Neural cell (in vitro differentiated cells): ENCODE results near the gene NOS1AP. TPM values are rescaled to one million over a fixed set of nuclear protein-coding genes. Genes with fewer than 3 reads are reported as not detected.

Source experiments
- H2AFZ ChIP-seq: fragments of 200-600, 300-800 bp; sonication (generic), shearing (Covaris generic); 2 replicates; pipeline ENCODE4 v1.6.0; 2014; ENCODE audit warnings: low read depth, mild to moderate bottlenecking, antibody characterized with exemption, low read length, moderate library complexity
- H3F3A ChIP-seq: fragments of 200-600 bp; shearing (Covaris generic); 2 replicates; pipeline ENCODE4 v1.6.1; 2016; ENCODE audit warnings: mild to moderate bottlenecking, moderate library complexity, mixed read lengths, antibody characterized with exemption, low read length; ENCODE audit not compliant: insufficient read depth, poor library complexity, severe bottlenecking
- H3K27ac ChIP-seq: fragments of 200-600, 300-800 bp; sonication (generic), shearing (Covaris generic); 2 replicates; pipeline ENCODE4 v1.5.1; 2014; ENCODE audit warnings: mild to moderate bottlenecking, low read length, moderate library complexity
- H3K27me3 ChIP-seq: fragments of 300-800, 200-600 bp; sonication (generic), shearing (Covaris generic); 2 replicates; pipeline ENCODE4 v1.6.0; 2014; ENCODE audit warnings: mild to moderate bottlenecking, low read depth, low read length, moderate library complexity; ENCODE audit not compliant: insufficient read depth
- H3K36me3 ChIP-seq: fragments of 300-800, 200-600 bp; sonication (generic), shearing (Covaris generic); 2 replicates; pipeline ENCODE4 v1.5.1; 2014; ENCODE audit warnings: mild to moderate bottlenecking, antibody characterized with exemption, low read length, moderate library complexity; ENCODE audit not compliant: insufficient read depth
- H3K4me2 ChIP-seq: fragments of 300-800, 200-600 bp; sonication (generic), shearing (Covaris generic); 2 replicates; pipeline ENCODE4 v1.6.0; 2014; ENCODE audit warnings: mild to moderate bottlenecking, low read length
- H3K4me3 ChIP-seq: fragments of 300-800, 200-600 bp; sonication (generic), shearing (Covaris generic); 2 replicates; pipeline ENCODE4 v1.5.1; 2014; ENCODE audit warnings: mild to moderate bottlenecking, low read length, moderate library complexity
- H3K79me2 ChIP-seq: fragments of 200-600 bp; shearing (Covaris generic); replicated peaks from 2 replicates; pipeline ENCODE4 v1.6.0; 2014; ENCODE audit warnings: mild to moderate bottlenecking, low read length, moderate library complexity; ENCODE audit not compliant: insufficient read depth
- H3K9ac ChIP-seq: fragments of 300-800, 200-600 bp; sonication (generic), shearing (Covaris generic); 2 replicates; pipeline ENCODE4 v1.6.1; 2016; ENCODE audit warnings: mild to moderate bottlenecking, low read length, mixed read lengths
- H3K9me2 ChIP-seq: fragments of 200-600 bp; shearing (Covaris generic); 2 replicates; pipeline ENCODE4 v1.6.1; 2016; ENCODE audit warnings: mild to moderate bottlenecking, low read length, mixed read lengths; ENCODE audit not compliant: insufficient read depth
- H3K9me3 ChIP-seq: fragments of 200-600, 300-800 bp; sonication (generic), shearing (Covaris generic); 2 replicates; pipeline ENCODE4 v1.6.1; 2016; ENCODE audit warnings: mild to moderate bottlenecking, mixed run types, low read length, moderate library complexity, mixed read lengths
- H4K20me1 ChIP-seq: fragments of 200-600 bp; shearing (Covaris generic); 2 replicates; pipeline ENCODE4 v1.6.1; 2016; ENCODE audit warnings: mild to moderate bottlenecking, mixed run types; ENCODE audit not compliant: insufficient read depth
- CTCF ChIP-seq: fragments of 450-650 bp; IDR thresholded peaks from 2 replicates; pipeline ENCODE4 v1.5.1; 2014; ENCODE audit warnings: antibody characterized with exemption, mild to moderate bottlenecking, moderate library complexity; ENCODE audit not compliant: poor library complexity, severe bottlenecking
- EP300 ChIP-seq: fragments of 450-650 bp; conservative IDR thresholded peaks from 2 replicates; pipeline ENCODE4 v1.6.1; 2014; ENCODE audit warnings: antibody characterized with exemption, mild to moderate bottlenecking, moderate library complexity; ENCODE audit not compliant: poor library complexity, severe bottlenecking
- EZH2 ChIP-seq: fragments of 200-600, 300-800 bp; shearing (Covaris generic), sonication (generic); IDR thresholded peaks from 2 replicates; pipeline ENCODE4 v1.6.1; 2014; ENCODE audit warnings: antibody characterized with exemption, low read length, borderline replicate concordance, mild to moderate bottlenecking; ENCODE audit not compliant: insufficient read depth, poor library complexity, severe bottlenecking
- MXI1 ChIP-seq: fragments of 450-650 bp; conservative IDR thresholded peaks from 2 replicates; pipeline ENCODE4 v1.6.1; 2014; ENCODE audit warnings: antibody characterized with exemption, mild to moderate bottlenecking; ENCODE audit not compliant: poor library complexity, severe bottlenecking
- POLR2AphosphoS5 ChIP-seq: IDR thresholded peaks from 2 replicates; pipeline ENCODE4 v1.6.1; 2012
- RAD21 ChIP-seq: fragments of 450-650 bp; conservative IDR thresholded peaks from 2 replicates; pipeline ENCODE4 v1.6.1; 2014; ENCODE audit warnings: antibody characterized with exemption, mild to moderate bottlenecking, moderate library complexity
- REST ChIP-seq: IDR thresholded peaks from 2 replicates; pipeline ENCODE4 v1.6.1; 2012; ENCODE audit warnings: borderline replicate concordance
- SMC3 ChIP-seq: fragments of 450-650 bp; conservative IDR thresholded peaks from 2 replicates; pipeline ENCODE4 v1.6.1; 2014; ENCODE audit warnings: antibody characterized with exemption, mild to moderate bottlenecking, moderate library complexity; ENCODE audit not compliant: poor library complexity
- TAF1 ChIP-seq: IDR thresholded peaks from 2 replicates; pipeline ENCODE4 v1.6.1; 2012; ENCODE audit warnings: low read depth
- polyA plus RNA-seq: library from polyadenylated mRNA; depleted of rRNA; stranded (reverse); fragments of >200 nt; gene quantifications from 2 replicates; pipeline ENCODE4 v1.2.3, GENCODE V29; 2014

Gene NOS1AP
- polyA plus RNA-seq, 1 donor from 2014 or later = 5.3 TPM

- H3K27me3 ChIP-seq = no peaks in the 10 kb centered on the region
- peak overlapping the region; percentile 7 for H3K27ac ChIP-seq
- no peak overlapping the region for H2AFZ ChIP-seq
- peak overlapping the region; percentile 44 for H3K4me3 ChIP-seq
- H3K36me3 ChIP-seq = no peaks in the 10 kb centered on the region
- H3K79me2 ChIP-seq = peaks cover 12% of the 10 kb centered on the region
- H4K20me1 ChIP-seq = no peaks in the 10 kb centered on the region
- no peaks in the 10 kb centered on the region for H3K9me2 ChIP-seq
- TF ChIP-seq REST = no peak
- TF ChIP-seq TAF1 = no peak
- TF ChIP-seq SMC3 = no peak
- TF ChIP-seq MXI1 = no peak
- no peak for TF ChIP-seq RAD21
- H3K4me2 ChIP-seq = no peak overlapping the region
- H3F3A ChIP-seq = no peaks in the 10 kb centered on the region
- H3K9me3 ChIP-seq = no peaks in the 10 kb centered on the region
- no peak overlapping the region for H3K9ac ChIP-seq
These were observed 150.6 kb downstream of the NOS1AP start for GRCh38 chr1:162220009-162220539.

- no peaks in the 10 kb centered on the region for H4K20me1 ChIP-seq
- no peaks in the 10 kb centered on the region for H3K9me2 ChIP-seq
- H2AFZ ChIP-seq = no peak overlapping the region
- no peak overlapping the region for H3K4me3 ChIP-seq
- H3K27me3 ChIP-seq = no peaks in the 10 kb centered on the region
- no peaks in the 10 kb centered on the region for H3K9me3 ChIP-seq
- no peak overlapping the region for H3K27ac ChIP-seq
- H3K36me3 ChIP-seq = no peaks in the 10 kb centered on the region
- H3K9ac ChIP-seq = no peak overlapping the region
- H3K79me2 ChIP-seq = peaks cover 6% of the 10 kb centered on the region
- no peak overlapping the region for H3K4me2 ChIP-seq
- TF ChIP-seq SMC3 = no peak
- TF ChIP-seq CTCF = no peak
- no peak for TF ChIP-seq POLR2AphosphoS5
- no peak for TF ChIP-seq REST
- no peak for TF ChIP-seq TAF1
- TF ChIP-seq EZH2 = no peak
- TF ChIP-seq RAD21 = no peak
- TF ChIP-seq MXI1 = no peak
- TF ChIP-seq EP300 = no peak
- H3F3A ChIP-seq = no peaks in the 10 kb centered on the region
These were observed 152.5 kb downstream of the NOS1AP start for GRCh38 chr1:162222014-162222413.
